Activated CD8-positive, alpha-beta T cell treated with anti-CD3 and anti-CD28 coated beads, Interleukin-2, amount 10 ng/mL, durations not matched to agents 7 days and 5 days (primary cell): ENCODE data around the gene SEC24A. TPM values are rescaled to one million over a fixed set of nuclear protein-coding genes. Genes with fewer than 3 reads are reported as not detected.
"Not testable (repeated sequence)": the region's sequence is repeated elsewhere in the genome, so short reads cannot be mapped to it uniquely, and the experiment has no call there.

Experiments
- ATAC-seq: fragments of 150-1000 bp; cut with Tn5 transposase; one replicate; pipeline ENCODE4 v1.10.0; 2021; ENCODE audit warnings: moderate library complexity
- CTCF ChIA-PET: fragments of 350-600 bp; sonication (Branson Sonifier 250); formaldehyde crosslinking; loops from one replicate; lab custom pipeline; 2021; ENCODE audit warnings: antibody characterized with exemption; lab: Charles Lee
- POLR2A ChIA-PET: fragments of 350-600 bp; sonication (Branson Sonifier 250); formaldehyde crosslinking; loops from one replicate; lab custom pipeline; 2021; ENCODE audit warnings: antibody characterized with exemption; lab: Charles Lee
- DNase-seq: peaks from one replicate; pipeline ENCODE4 v3.0.0-alpha.2; 2020
- H3K27ac Mint-ChIP-seq: one replicate; pipeline ENCODE4 v1.8.0; 2021; ENCODE audit warnings: mild to moderate bottlenecking, mixed read lengths
- H3K27me3 Mint-ChIP-seq: one replicate; pipeline ENCODE4 v1.8.0; 2021; ENCODE audit warnings: low read depth, mixed read lengths
- H3K36me3 Mint-ChIP-seq: one replicate; pipeline ENCODE4 v1.8.0; 2021; ENCODE audit warnings: low read depth, mixed read lengths
- H3K4me1 Mint-ChIP-seq: one replicate; pipeline ENCODE4 v1.8.0; 2021; ENCODE audit warnings: low read depth, mixed read lengths
- H3K4me3 Mint-ChIP-seq: one replicate; pipeline ENCODE4 v1.8.0; 2021; ENCODE audit warnings: mild to moderate bottlenecking, mixed read lengths
- H3K9me3 Mint-ChIP-seq: one replicate; pipeline ENCODE4 v1.8.0; 2022; ENCODE audit warnings: mixed read lengths; ENCODE audit not compliant: insufficient read depth
- total RNA-seq, 2 experiments: library from RNA; stranded (reverse); gene quantifications; one replicate each; pipeline ENCODE4 v1.2.3, GENCODE V29; 2021

The SEC24A gene
- total RNA-seq, 2 experiments from 2014 or later = 20.8 to 22.6 TPM

- no peak overlapping the region for H3K27ac Mint-ChIP-seq
- ChIA-PET CTCF (interaction anchor here (2.4 kb wide), 1 partner anchor 33 kb away, joined by 7 read pairs; no protein-coding TSS in a partner anchor), POLR2A (interaction anchor here (0.6 to 1.1 kb wide), 3 partner anchors 9 to 209 kb away, joined by 3 to 4 read pairs (median 3); partner anchors contain the start of gene CDKN2AIPNL)
- H3K36me3 Mint-ChIP-seq = peaks cover 44% of the 10 kb centered on the region
- H3K27me3 Mint-ChIP-seq = no peaks in the 10 kb centered on the region
- DNase-seq (no peak), ATAC-seq (no peak)
- no peaks in the 10 kb centered on the region for H3K9me3 Mint-ChIP-seq
- H3K4me3 Mint-ChIP-seq = no peak overlapping the region
- H3K4me1 Mint-ChIP-seq = peaks cover 5% of the 10 kb centered on the region
Observed at GRCh38 chr5:134620634-134621033, 28.0 kb upstream of the SEC24A start.

- H3K27ac Mint-ChIP-seq = no peak overlapping the region
- POLR2A ChIA-PET = no interaction called here
- no peak for DNase-seq
- CTCF ChIA-PET = interaction anchor here (0.8 to 1.5 kb wide), 3 partner anchors 38 to 227 kb away, joined by 3 to 4 read pairs (median 3); no protein-coding TSS in a partner anchor
- H3K36me3 Mint-ChIP-seq = peaks cover 28% of the 10 kb centered on the region
- H3K27me3 Mint-ChIP-seq = no peaks in the 10 kb centered on the region
- H3K9me3 Mint-ChIP-seq = no peaks in the 10 kb centered on the region
- H3K4me1 Mint-ChIP-seq = peaks cover 10% of the 10 kb centered on the region
- no peak for ATAC-seq
- H3K4me3 Mint-ChIP-seq = no peak overlapping the region
Observed at GRCh38 chr5:134625559-134625958, 23.0 kb upstream of the SEC24A start.

GRCh38 chr5:134626369-134627014, 22.1 kb upstream of the SEC24A start:
- no peak overlapping the region for H3K4me3 Mint-ChIP-seq
- no peak overlapping the region for H3K27ac Mint-ChIP-seq
- ATAC-seq (no peak), DNase-seq (no peak)
- CTCF ChIA-PET = interaction anchor here (0.8 kb wide), 1 partner anchor 48 kb away, joined by 3 read pairs; no protein-coding TSS in a partner anchor
- H3K9me3 Mint-ChIP-seq = no peaks in the 10 kb centered on the region
- no peaks in the 10 kb centered on the region for H3K27me3 Mint-ChIP-seq
- peaks cover 17% of the 10 kb centered on the region for H3K4me1 Mint-ChIP-seq
- POLR2A ChIA-PET = interaction anchor here (0.7 kb wide), 1 partner anchor 165 kb away, joined by 4 read pairs; no protein-coding TSS in a partner anchor
- H3K36me3 Mint-ChIP-seq = peaks cover 23% of the 10 kb centered on the region

- peaks cover 16% of the 10 kb centered on the region for H3K4me1 Mint-ChIP-seq
- ChIA-PET CTCF (interaction anchor here (0.7 to 1.9 kb wide), 4 partner anchors 12 to 104 kb away, joined by 3 to 7 read pairs (median 4); partner anchors contain the start of gene CAMLG), POLR2A (interaction anchor here (0.6 to 5.2 kb wide), 3 partner anchors 14 to 328 kb away, joined by 3 to 37 read pairs (median 4); partner anchors contain the start of gene SEC24A)
- no peaks in the 10 kb centered on the region for H3K9me3 Mint-ChIP-seq
- DNase-seq (no peak), ATAC-seq (no peak)
- no peaks in the 10 kb centered on the region for H3K27me3 Mint-ChIP-seq
- H3K4me3 Mint-ChIP-seq = no peak overlapping the region
- peaks cover 4% of the 10 kb centered on the region for H3K36me3 Mint-ChIP-seq
- H3K27ac Mint-ChIP-seq = no peak overlapping the region
Observed at GRCh38 chr5:134634227-134634626, 14.4 kb upstream of the SEC24A start.

GRCh38 chr5:134635366-134635765, 13.2 kb upstream of the SEC24A start:
- not testable (repeated sequence) for H3K9me3 Mint-ChIP-seq, H3K4me3 Mint-ChIP-seq, H3K36me3 Mint-ChIP-seq, ATAC-seq, H3K27me3 Mint-ChIP-seq, DNase-seq, H3K27ac Mint-ChIP-seq
- CTCF ChIA-PET = interaction anchor here (1.0 to 1.9 kb wide), 3 partner anchors 48 to 57 kb away, joined by 3 to 7 read pairs (median 5); no protein-coding TSS in a partner anchor
- H3K4me1 Mint-ChIP-seq = peaks cover 15% of the 10 kb centered on the region
- POLR2A ChIA-PET = interaction anchor here (5.2 kb wide), 1 partner anchor 13 kb away, joined by 37 read pairs; the partner anchor contains the start of gene SEC24A

- CTCF ChIA-PET = interaction anchor here (0.6 to 2.2 kb wide), 3 partner anchors 50 to 413 kb away, joined by 5 to 6 read pairs (median 5); no protein-coding TSS in a partner anchor
- DNase-seq (no peak), ATAC-seq (no peak)
- Mint-ChIP-seq H3K4me3 (no peak overlapping the region), H3K36me3 (no peaks in the 10 kb centered on the region), H3K27me3 (no peaks in the 10 kb centered on the region), H3K4me1 (peaks cover 5% of the 10 kb centered on the region), H3K27ac (no peak overlapping the region), H3K9me3 (no peaks in the 10 kb centered on the region)
- POLR2A ChIA-PET = interaction anchor here (0.6 kb wide), 1 partner anchor 263 kb away, joined by 4 read pairs; no protein-coding TSS in a partner anchor
Observed at GRCh38 chr5:134637116-134637721, 11.4 kb upstream of the SEC24A start.

- ATAC-seq = no peak
- Mint-ChIP-seq H3K9me3 (no peaks in the 10 kb centered on the region), H3K4me1 (peaks cover 5% of the 10 kb centered on the region), H3K27ac (no peak overlapping the region), H3K36me3 (no peaks in the 10 kb centered on the region), H3K4me3 (no peak overlapping the region), H3K27me3 (no peaks in the 10 kb centered on the region)
- POLR2A ChIA-PET = no interaction called here
- CTCF ChIA-PET = interaction anchor here (0.8 to 2.2 kb wide), 2 partner anchors 51 to 101 kb away, joined by 3 to 6 read pairs; no protein-coding TSS in a partner anchor
- DNase-seq = no peak
Observed at GRCh38 chr5:134638760-134639201, 9.8 kb upstream of the SEC24A start.

GRCh38 chr5:134642931-134643530, 5.6 kb upstream of the SEC24A start:
- Mint-ChIP-seq H3K36me3 (peaks cover under 1% of the 10 kb centered on the region), H3K9me3 (no peaks in the 10 kb centered on the region), H3K27ac (no peak overlapping the region), H3K4me3 (no peak overlapping the region), H3K4me1 (peaks cover 9% of the 10 kb centered on the region), H3K27me3 (no peaks in the 10 kb centered on the region)
- CTCF ChIA-PET = interaction anchor here (0.9 to 1.7 kb wide), 2 partner anchors 11 to 56 kb away, joined by 4 to 6 read pairs; no protein-coding TSS in a partner anchor
- ATAC-seq (no peak), DNase-seq (no peak)
- POLR2A ChIA-PET = no interaction called here

GRCh38 chr5:134647750-134648424, 698 bp upstream of the SEC24A start:
- ChIA-PET POLR2A (interaction anchor here (0.7 to 2.9 kb wide), 8 partner anchors 10 to 422 kb away, joined by 3 to 37 read pairs (median 4); partner anchors contain the start of genes PPP2CA, SAR1B and UBE2B), CTCF (interaction anchor here (1.7 kb wide), 1 partner anchor 60 kb away, joined by 6 read pairs; no protein-coding TSS in a partner anchor)
- DNase-seq (peak; percentile 36), ATAC-seq (peak; percentile 12)
- no peaks in the 10 kb centered on the region for H3K27me3 Mint-ChIP-seq
- H3K4me1 Mint-ChIP-seq = peaks cover 23% of the 10 kb centered on the region
- peak overlapping the region; percentile 86 for H3K4me3 Mint-ChIP-seq
- peak overlapping the region; percentile 95 for H3K27ac Mint-ChIP-seq
- peaks cover 19% of the 10 kb centered on the region for H3K36me3 Mint-ChIP-seq
- H3K9me3 Mint-ChIP-seq = no peaks in the 10 kb centered on the region

- Mint-ChIP-seq H3K4me1 (peaks cover 23% of the 10 kb centered on the region), H3K4me3 (peak overlapping the region; percentile 86), H3K27ac (peak overlapping the region; percentile 95), H3K27me3 (no peaks in the 10 kb centered on the region), H3K9me3 (no peaks in the 10 kb centered on the region), H3K36me3 (peaks cover 19% of the 10 kb centered on the region)
- POLR2A ChIA-PET = interaction anchor here (0.6 to 2.9 kb wide), 11 partner anchors 9 to 423 kb away, joined by 3 to 37 read pairs (median 4); partner anchors contain the start of genes PPP2CA, SAR1B and UBE2B
- CTCF ChIA-PET = interaction anchor here (1.0 kb wide), 1 partner anchor 62 kb away, joined by 3 read pairs; no protein-coding TSS in a partner anchor
- DNase-seq (peak; percentile 28), ATAC-seq (peak; percentile 17)
Observed at GRCh38 chr5:134649163-134649835, 714 bp downstream of the SEC24A start.
